Measurements from ENCODE around the gene ARHGDIG. TPM values are rescaled to one million over a fixed set of nuclear protein-coding genes. Genes with fewer than 3 reads are reported as not detected.
A peak's percentile ranks its signal among the peaks of the same experiment; 100 is the strongest.

The ARHGDIG gene
- total RNA-seq, 6 experiments from 2014 or later: not detected

DNA sequence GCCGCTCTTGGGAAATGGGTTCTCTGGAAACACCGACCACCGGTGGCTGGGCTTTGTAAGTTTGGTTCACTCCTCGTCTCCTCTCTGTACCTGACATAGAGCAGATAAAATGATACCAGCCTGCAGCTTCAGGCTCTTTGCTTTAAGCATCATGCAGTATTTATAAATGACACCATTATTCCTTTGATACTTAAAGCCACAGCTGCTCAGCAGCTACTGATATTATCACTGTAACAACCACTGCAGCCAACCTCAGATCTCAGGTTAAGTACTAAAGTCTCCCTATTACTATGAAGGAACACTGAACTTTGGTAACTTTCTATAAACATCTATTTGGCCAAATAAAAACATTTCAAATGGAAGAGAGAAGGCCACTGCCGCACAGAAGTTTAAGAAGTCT, 37.2 kb downstream of the ARHGDIG start:
- Histone ChIP-seq H3K4me3 (no peak overlapping the region), H3K4me1 (no peaks in the 10 kb centered on the region), H3K9me3 (no peaks in the 10 kb centered on the region), H3K27ac (no peak overlapping the region), H3K27me3 (no peaks in the 10 kb centered on the region), H3K36me3 (peaks cover 0 to 11% (median 0%) of the 10 kb centered on the region in 4 donors)
- DNase-seq (no peak), ATAC-seq (no peak)
- 100% methylated on average over 1 of the region's 5 CpGs for WGBS (ENCODE audit: insufficient coverage, low coverage, low lambda C conversion rate, missing lambda C conversion rate)
- TF ChIP-seq, protein P1, sequence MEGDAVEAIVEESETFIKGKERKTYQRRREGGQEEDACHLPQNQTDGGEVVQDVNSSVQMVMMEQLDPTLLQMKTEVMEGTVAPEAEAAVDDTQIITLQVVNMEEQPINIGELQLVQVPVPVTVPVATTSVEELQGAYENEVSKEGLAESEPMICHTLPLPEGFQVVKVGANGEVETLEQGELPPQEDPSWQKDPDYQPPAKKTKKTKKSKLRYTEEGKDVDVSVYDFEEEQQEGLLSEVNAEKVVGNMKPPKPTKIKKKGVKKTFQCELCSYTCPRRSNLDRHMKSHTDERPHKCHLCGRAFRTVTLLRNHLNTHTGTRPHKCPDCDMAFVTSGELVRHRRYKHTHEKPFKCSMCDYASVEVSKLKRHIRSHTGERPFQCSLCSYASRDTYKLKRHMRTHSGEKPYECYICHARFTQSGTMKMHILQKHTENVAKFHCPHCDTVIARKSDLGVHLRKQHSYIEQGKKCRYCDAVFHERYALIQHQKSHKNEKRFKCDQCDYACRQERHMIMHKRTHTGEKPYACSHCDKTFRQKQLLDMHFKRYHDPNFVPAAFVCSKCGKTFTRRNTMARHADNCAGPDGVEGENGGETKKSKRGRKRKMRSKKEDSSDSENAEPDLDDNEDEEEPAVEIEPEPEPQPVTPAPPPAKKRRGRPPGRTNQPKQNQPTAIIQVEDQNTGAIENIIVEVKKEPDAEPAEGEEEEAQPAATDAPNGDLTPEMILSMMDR (IDR thresholded peaks at IDR 0.05): no peak
- no peak for TF ChIP-seq POLR2A (IDR thresholded peaks at IDR 0.05)
- intact Hi-C loops (cut with DNase I): no loop called here

DNA sequence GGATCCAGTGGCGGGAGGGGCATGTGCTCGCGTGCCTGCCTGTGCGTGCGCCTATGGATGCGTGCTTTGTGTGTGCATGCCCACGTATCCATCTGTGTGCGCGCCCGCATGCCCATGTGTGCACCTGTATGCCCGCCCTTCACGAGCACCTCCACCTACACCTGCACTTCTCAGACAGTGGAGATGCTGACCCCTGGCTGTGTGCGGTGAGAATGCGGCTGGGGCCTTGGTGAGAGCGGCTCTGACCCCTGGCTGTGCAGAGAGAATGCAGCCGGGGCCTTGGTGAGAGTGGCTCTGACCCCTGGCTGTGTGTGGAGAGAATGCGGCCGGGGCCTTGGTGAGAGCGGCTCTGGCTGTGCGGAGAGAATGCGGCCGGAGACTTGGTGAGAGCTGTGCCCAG, 38.2 kb downstream of the ARHGDIG start:
- H3K27ac ChIP-seq: no peak overlapping the region
- H3K9me3 ChIP-seq: no peaks in the 10 kb centered on the region
- TF ChIP-seq POLR2A (IDR thresholded peaks at IDR 0.05): no peak
- TF ChIP-seq, protein P1 (IDR thresholded peaks at IDR 0.05): peak in 1 of 4 donors; percentile 4
- H3K4me1 ChIP-seq: no peaks in the 10 kb centered on the region
- H3K27me3 ChIP-seq: no peaks in the 10 kb centered on the region
- ATAC-seq (peak in 2 of 4 donors; percentile 18 to 26), DNase-seq (no peak)
- no peak overlapping the region for H3K4me3 ChIP-seq
- peaks cover 0 to 8% (median 0%) of the 10 kb centered on the region in 4 donors for H3K36me3 ChIP-seq
- intact Hi-C loops (cut with DNase I): no loop called here
- 52% methylated on average over 5 of the region's 22 CpGs for WGBS (ENCODE audit: insufficient coverage, low coverage, low lambda C conversion rate, missing lambda C conversion rate)

DNA sequence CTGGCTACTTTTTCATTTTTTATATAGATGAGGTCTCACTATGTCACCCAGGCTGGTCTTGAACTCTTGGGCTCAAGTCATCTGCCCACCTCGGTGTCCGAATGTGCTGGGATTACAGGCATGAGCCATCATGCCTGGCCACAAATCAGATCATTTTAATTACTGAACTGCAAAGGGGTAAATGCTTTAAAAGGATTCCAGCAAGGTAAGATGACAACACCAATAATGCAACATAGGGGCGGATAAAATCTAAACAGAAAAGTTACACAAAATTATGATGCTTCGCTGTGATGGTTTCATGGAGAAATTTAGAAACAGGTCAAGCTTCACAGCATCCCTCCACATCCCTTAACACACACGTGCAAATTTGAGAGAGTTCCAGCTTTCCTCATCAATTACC, 39.8 kb downstream of the ARHGDIG start:
- Histone ChIP-seq H3K36me3 (no peaks in the 10 kb centered on the region), H3K27me3 (no peaks in the 10 kb centered on the region), H3K27ac (no peak overlapping the region), H3K9me3 (no peaks in the 10 kb centered on the region), H3K4me1 (no peaks in the 10 kb centered on the region), H3K4me3 (no peak overlapping the region)
- 88% methylated on average over 5 of the region's 5 CpGs for WGBS (ENCODE audit: insufficient coverage, low coverage, low lambda C conversion rate, missing lambda C conversion rate)
- TF ChIP-seq, protein P1 (IDR thresholded peaks at IDR 0.05): no peak
- no peak for TF ChIP-seq POLR2A (IDR thresholded peaks at IDR 0.05)
- intact Hi-C loops (cut with DNase I): no loop called here
- ATAC-seq: no peak
- DNase-seq: no peak

DNA sequence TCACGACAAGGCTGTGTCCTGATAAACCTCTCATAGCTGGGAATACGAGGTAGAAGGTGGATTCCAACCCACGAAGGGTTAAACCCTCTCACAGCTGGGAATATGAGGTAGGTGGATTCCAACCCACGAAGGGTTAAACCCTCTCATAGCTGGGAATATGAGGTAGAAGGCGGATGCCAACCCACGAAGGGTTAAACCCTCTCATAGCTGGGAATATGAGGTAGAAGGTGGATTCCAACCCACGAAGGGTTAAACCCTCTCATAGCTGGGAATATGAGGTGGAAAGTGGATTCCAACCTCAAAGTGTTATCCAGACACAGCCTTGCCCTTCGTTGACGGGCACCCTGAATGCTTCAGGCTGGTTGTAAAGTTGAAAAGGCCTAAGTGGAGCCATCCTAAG, 41.1 kb downstream of the ARHGDIG start:
- TF ChIP-seq, protein P1 (IDR thresholded peaks at IDR 0.05): no peak
- no peak for TF ChIP-seq POLR2A (IDR thresholded peaks at IDR 0.05)
- no peak for DNase-seq
- 70% methylated on average over 9 of the region's 9 CpGs for WGBS (ENCODE audit: insufficient coverage, low coverage, low lambda C conversion rate, missing lambda C conversion rate)
- Histone ChIP-seq H3K27me3 (no peaks in the 10 kb centered on the region), H3K27ac (no peak overlapping the region), H3K4me3 (no peak overlapping the region), H3K9me3 (no peaks in the 10 kb centered on the region), H3K4me1 (peaks cover 0 to 1% (median 0%) of the 10 kb centered on the region in 4 donors), H3K36me3 (no peaks in the 10 kb centered on the region)
- no peak for ATAC-seq
- intact Hi-C loops (cut with DNase I): no loop called here

Measured in right lobe of liver (tissue), 6 donors.